NCI-H2107 treated with DMSO at 0.1 percent for 48 hours (cell line): ENCODE data around the gene CYCS.

Experiments
- DNase-seq: peaks from one replicate; lab custom pipeline; 2025; ENCODE audit not compliant: unreplicated experiment; lab: John Stamatoyannopoulos, UW

Gene CYCS

DNA sequence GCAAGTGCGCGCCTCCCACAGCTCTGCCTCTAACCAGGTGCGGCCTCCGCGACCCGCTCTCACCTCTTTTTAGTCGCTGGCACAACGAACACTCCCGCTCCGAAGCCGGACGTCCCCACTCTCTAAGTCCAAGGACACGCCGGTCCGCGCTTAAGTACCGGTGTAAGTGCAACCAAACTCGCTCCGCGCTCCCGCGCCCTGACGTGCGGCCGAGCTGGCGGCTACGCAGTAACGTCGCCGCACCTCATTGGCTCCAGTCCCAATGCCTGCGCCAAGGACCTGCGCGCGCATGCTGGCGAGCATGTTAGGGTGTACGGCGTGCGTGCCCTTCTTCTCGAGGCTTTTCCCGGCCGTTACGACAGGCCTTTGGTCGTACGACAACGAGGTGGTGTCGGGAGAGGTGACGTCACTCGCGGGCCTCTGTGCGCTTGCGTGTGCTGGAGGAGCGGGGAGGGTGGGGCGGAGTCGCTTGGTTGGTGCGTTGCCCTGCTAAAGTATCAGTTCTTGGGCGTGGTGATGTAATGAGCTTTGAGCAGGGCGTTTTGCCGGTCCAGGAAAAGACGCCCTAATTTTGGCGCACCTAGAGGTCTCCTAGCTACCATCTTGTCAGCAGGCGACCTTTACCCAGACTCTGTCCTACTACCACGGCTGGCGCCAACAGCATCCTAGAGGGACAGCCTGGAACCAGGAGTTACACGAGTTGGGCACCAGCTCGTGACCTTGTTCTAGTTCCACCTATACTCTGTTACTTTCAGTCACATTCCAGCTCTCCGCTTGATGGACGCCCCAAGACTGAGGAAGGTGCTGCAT lies at the start of gene CYCS:
TSS of gene CYCS (minus strand) at position 124 of the 810 bp plus-strand sequence. CDS start 1,141 bp downstream, outside the sequence.
- DNase-seq: peak; percentile 98

DNA sequence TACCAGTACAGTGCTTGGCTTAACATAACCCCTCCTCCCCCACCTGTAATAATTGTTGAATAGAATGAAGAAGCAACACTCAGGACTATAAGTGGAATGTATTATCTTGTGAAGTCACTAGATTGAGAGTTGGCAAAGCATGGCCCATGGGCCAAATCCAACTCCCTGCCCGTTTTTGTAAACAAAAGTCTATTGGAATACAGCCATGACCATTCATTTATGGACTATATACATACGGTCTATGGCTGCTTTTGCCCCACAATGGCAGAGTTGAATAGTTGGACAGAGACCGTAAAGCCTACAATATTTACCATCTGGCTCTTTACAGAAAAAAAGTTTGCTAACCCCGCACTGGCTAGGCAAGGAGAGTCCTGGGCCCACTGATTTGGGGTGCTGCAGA lies 48.1 kb upstream of the CYCS start:
- no peak for DNase-seq

GRCh38 chr7:25171516-25171915 lies 46.5 kb upstream of the CYCS start:
- DNase-seq: no peak

- no peak for DNase-seq
These were observed 46.0 kb upstream of the CYCS start for GRCh38 chr7:25171071-25171470.

DNA sequence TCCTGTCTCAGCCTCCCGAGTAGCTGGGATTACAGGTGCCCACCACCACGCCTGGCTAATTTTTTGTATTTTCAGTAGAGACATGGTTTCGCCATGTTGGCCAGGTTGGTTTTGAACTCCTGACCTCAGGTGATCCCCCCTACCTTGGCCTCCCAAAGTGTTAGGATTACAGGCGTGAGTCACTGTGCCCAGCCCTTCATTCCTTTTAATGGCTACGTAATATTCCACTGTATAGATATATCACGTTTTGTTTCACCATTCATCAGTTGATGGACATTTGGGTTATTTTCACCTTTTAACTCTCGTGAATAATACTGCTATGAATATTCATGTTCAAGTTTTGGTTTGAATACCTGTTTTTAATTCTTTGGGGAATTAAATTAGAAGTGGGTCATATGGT lies 44.6 kb upstream of the CYCS start:
- no peak for DNase-seq

- DNase-seq: no peak
These were observed 43.1 kb upstream of the CYCS start for GRCh38 chr7:25168145-25168544.

DNA sequence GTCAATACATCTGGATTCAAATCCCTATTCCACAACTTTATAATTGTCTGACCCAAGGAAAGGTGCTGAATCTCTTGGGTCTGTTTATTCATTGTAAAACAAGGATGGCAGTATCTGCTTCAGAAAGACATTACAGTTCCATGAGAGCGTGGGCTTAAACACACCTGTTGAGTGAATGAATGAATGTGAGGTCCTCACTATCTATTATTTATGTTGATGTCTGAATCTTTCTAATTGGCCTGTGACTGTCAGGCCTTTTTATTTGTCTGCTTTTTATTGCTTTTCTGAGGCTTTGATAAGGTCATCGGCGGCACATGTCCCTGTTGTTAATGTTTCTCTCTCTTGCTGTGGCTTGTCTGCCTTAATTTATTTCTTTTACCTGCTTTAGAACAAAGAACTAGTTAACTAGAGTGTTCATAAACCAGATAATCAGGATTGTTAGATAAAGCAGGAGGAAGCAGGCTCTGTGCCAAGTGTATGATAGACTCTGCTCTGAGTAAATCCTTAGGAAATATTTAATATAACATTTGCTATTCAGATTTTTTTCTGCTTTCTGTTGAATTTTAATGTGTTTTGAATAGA lies 42.3 kb upstream of the CYCS start:
- no peak for DNase-seq

- DNase-seq: peak; percentile 45
These were observed 35.0 kb upstream of the CYCS start for GRCh38 chr7:25159983-25160596.

DNA sequence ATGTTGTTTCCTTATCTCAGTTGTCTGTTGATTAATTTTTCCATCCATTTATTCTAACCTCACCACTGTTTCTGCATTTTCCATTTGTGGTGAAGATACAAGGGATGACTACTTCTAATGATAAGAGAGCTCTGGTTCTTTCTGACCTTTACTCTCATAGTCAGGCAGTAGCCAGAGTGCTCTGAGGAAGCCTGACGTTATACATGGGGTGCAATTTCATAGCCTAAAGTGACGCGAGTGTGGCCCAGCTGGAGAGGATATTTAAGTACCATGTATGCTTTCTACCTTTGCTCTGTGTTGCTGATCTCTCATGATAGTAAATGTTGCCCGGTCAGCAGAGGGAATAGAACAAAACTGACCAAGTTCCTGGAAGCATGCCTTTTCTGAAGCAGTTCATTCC lies 33.9 kb upstream of the CYCS start:
- no peak for DNase-seq

- DNase-seq: no peak
These were observed 26.7 kb upstream of the CYCS start for GRCh38 chr7:25151773-25152172.

- DNase-seq: no peak
These were observed 24.8 kb upstream of the CYCS start for GRCh38 chr7:25149836-25150235.

DNA sequence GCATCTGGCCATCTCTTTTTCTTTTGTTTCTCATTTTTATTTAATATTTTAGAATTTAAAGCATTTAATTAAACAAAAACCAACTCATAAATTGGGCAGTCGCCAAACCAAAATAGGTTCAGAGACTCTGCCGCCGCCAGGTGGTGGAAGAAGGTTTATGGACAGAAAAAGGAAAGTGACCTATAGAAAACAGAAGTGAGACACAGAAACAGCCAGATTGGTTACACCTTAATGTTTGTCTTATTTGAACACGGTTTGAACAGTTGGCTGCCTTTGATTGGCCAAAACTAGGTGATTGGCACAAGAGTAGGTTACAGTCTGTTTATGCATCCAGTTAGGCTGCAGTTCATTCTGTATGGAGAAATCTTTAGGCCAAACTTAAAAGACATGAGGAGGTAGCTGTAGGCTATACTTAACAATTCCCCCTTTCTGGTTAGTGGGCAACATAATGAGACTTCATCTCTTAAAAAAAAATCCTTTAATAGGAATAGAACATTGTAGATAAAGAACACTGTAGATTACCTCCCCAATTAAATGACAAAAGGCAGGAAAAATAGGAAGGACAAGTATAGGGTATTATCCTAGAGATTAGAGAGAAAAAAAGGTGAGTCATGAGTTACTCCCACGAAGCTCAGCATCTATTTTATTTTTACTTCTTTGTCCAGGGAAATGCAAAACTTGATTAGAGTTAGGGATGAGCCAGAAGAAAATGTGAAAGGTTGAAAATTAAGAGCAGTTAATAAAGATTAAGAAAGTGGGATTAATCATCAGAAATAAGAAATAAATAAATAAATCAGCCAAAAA lies 23.9 kb upstream of the CYCS start:
- DNase-seq: no peak

DNA sequence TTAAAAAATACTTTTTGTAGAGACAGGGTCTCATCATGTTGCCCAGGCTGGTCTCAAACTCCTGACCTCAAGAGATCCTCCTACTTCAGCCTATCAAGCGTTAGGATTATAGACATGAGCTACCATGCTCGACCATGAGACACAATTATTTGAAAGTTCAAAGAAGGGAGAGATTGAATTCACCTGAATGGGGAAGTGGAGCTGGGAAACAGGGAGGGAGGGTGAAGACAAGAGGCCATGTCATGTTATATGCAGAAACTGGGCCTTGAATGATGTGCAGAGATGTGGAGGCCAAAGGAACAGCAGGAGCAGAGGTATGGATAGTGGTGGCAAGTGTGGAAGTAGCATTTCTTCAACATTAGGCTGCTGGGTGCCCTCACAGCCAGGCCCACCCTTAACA lies 18.7 kb upstream of the CYCS start:
- DNase-seq: no peak

DNA sequence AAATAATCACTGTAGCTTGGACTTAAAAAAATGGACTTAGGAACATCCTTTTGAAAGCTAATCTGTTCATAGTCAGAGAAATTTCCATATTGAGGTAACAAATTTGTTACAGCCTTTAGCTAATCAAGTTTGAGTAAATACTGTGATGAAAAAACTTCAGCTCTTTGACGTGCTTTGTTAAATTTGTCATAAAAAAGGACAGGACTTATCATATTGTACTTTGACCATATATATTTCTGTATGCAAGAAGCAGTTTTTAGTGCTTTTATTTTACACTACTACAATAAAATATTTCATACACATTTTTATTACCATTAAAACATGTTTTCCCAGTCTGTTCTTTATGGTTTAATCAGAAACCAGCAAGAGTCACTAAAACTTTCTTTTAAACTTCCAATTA lies 14.5 kb upstream of the CYCS start:
- no peak for DNase-seq

DNA sequence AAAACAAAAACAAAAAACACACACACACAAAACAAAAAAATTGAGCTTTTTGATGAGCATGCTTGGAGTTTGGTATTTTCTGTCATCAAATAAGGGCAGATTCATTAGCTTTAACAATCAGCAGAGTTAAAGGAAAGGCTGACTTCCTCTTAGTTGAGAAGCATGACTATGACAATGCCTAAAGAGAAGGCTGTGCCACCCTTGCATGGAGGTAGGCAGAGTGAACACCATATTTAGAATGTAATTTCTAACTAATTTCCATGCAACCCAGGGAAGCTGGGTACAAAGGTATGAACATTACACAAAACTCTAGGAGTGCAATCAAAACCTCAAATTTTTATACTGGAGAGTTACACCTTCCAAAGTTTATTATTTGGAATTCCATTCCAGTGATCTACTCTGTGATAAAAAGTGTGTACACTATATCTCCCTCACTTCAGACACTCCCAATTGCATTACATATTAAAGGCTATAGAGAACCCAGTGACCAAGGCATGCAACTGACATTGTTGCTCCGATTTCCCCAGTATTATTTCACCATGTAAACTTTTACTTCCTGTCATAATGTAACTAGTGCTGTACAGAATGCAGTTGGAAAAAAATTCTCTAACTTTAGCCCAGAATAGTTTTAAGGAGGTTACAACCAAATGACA lies 9.4 kb upstream of the CYCS start:
- no peak for DNase-seq

- DNase-seq: no peak
These were observed 7.4 kb upstream of the CYCS start for GRCh38 chr7:25132430-25132829.

- no peak for DNase-seq
These were observed 1.7 kb upstream of the CYCS start for GRCh38 chr7:25126751-25127150.

DNA sequence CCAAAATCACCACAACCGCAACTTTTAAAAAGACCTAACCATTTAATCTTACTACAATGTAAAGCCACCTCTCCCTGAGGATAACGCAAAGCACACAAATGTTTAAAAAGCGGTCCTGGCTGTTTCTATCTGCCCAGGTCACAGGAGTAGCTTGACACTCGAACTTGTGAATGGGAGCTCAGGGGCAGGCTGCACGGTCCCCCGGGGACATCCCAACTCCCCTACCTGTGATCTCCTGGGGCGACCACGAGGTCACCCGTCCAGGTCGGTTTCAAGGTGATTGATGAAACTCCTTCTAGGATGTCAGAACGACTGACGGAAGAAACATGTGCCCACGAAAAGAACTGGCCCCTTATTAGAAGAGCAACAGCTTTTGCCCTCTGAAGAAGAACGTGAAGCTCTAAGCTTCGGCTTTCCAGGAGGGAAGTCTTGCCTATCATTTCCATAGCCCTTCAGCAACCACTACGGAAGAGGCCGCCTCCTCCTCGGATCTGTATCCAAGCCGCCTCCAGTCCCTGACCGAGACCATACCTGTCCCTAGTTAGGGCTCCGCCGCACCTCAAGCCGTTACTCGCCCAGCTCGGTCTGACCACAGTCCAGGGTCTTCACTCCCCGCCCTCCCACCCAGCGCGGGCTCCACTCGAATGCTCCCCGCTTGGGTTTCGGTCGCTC lies 459 bp downstream of the CYCS start:
- DNase-seq: no peak

GRCh38 chr7:25122373-25122772 lies 2.7 kb downstream of the CYCS start:
- DNase-seq: no peak

DNA sequence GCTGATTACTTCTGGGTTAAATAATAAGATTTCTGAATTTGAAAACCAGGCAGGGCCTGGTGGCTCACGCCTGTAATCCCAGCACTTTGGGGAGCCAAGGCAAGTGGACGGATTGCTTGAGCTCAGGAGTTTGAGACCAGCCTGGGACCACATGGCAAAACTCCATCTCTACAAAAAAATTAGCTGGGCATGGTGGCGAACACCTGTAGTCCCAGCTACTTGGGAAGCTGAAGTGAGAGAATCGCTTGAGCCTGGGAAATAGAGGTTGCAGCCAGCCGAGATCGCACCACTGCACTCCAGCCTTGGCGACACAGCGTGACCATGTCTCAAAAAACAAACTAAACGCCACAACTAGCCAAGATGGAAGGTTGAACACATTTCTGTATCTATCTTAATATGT lies 3.5 kb downstream of the CYCS start:
- DNase-seq: no peak

GRCh38 chr7:25119102-25119501 lies 6.0 kb downstream of the CYCS start:
- no peak for DNase-seq
